GM18502 (cell line): Measurements from ENCODE around the gene GYS1.

Source experiments
- ATAC-seq: cut with Tn5 transposase; IDR thresholded peaks from one replicate; pipeline ENCODE4 v1.9.1; 2021; ENCODE audit warnings: mild to moderate bottlenecking; ENCODE audit not compliant: unreplicated experiment, poor library complexity

The GYS1 gene

GRCh38 chr19:48918801-48919247 lies 74.3 kb downstream of the GYS1 start:
- ATAC-seq: no peak
